Measurements from ENCODE around the gene PHC2. TPM values are rescaled to one million over a fixed set of nuclear protein-coding genes. Genes with fewer than 3 reads are reported as not detected.

Gene PHC2
- total and polyA plus RNA-seq, 8 donors: 70.8 to 140 (median 109) TPM

- no peaks in the 10 kb centered on the region for H3K27me3 ChIP-seq
- 31 to 62% (median 50%) methylated on average over 1 of the region's 1 CpG for WGBS, 5 donors
- DNase-seq: no peak
- H3K4me1 ChIP-seq: peaks cover 19 to 37% (median 26%) of the 10 kb centered on the region in 4 donors
- intact Hi-C loops (cut with DNase I; ENCODE audit: low total_unique reads): loop anchor here (10.0 kb wide), 1 partner anchor 104 kb away; no protein-coding TSS in a partner anchor
- TF ChIP-seq POLR2A (IDR thresholded peaks at IDR 0.05) (no peak), POLR2AphosphoS5 (IDR thresholded peaks at IDR 0.05) (no peak), EP300 (IDR thresholded peaks at IDR 0.05) (no peak), CTCF (IDR thresholded peaks at IDR 0.05) (no peak)
- H3K36me3 ChIP-seq: peaks cover 0 to 7% (median 0%) of the 10 kb centered on the region in 4 donors
- no peak overlapping the region for H3K4me3 ChIP-seq
- no peaks in the 10 kb centered on the region for H3K9me3 ChIP-seq
- no peak overlapping the region for H3K27ac ChIP-seq
These were observed 70.5 kb downstream of the PHC2 start for GRCh38 chr1:33360367-33360766.

GRCh38 chr1:33359931-33360330, 71.0 kb downstream of the PHC2 start:
- TF ChIP-seq EP300 (IDR thresholded peaks at IDR 0.05): no peak
- no peak for TF ChIP-seq CTCF (IDR thresholded peaks at IDR 0.05)
- TF ChIP-seq POLR2AphosphoS5 (IDR thresholded peaks at IDR 0.05): no peak
- no peak for TF ChIP-seq POLR2A (IDR thresholded peaks at IDR 0.05)
- intact Hi-C loops (cut with DNase I; ENCODE audit: low total_unique reads): loop anchor here (10.0 kb wide), 1 partner anchor 105 kb away; no protein-coding TSS in a partner anchor
- no peaks in the 10 kb centered on the region for H3K9me3 ChIP-seq
- peaks cover 0 to 10% (median under 1%) of the 10 kb centered on the region in 4 donors for H3K36me3 ChIP-seq
- no peak for DNase-seq
- H3K27ac ChIP-seq: no peak overlapping the region
- 57 to 79% (median 72%) methylated on average over 2 of the region's 2 CpGs for WGBS, 5 donors
- peaks cover 19 to 33% (median 22%) of the 10 kb centered on the region in 4 donors for H3K4me1 ChIP-seq
- H3K27me3 ChIP-seq: no peaks in the 10 kb centered on the region
- H3K4me3 ChIP-seq: no peak overlapping the region

- H3K36me3 ChIP-seq: peaks cover 1 to 20% (median 10%) of the 10 kb centered on the region in 4 donors
- DNase-seq: no peak
- WGBS, 5 donors: 84 to 93% (median 90%) methylated on average over 3 of the region's 3 CpGs
- no peak overlapping the region for H3K4me3 ChIP-seq
- H3K9me3 ChIP-seq: no peaks in the 10 kb centered on the region
- peaks cover 10 to 23% (median 12%) of the 10 kb centered on the region in 4 donors for H3K4me1 ChIP-seq
- no peak overlapping the region for H3K27ac ChIP-seq
- no peak for TF ChIP-seq EP300 (IDR thresholded peaks at IDR 0.05)
- TF ChIP-seq CTCF (IDR thresholded peaks at IDR 0.05): no peak
- no peak for TF ChIP-seq POLR2AphosphoS5 (IDR thresholded peaks at IDR 0.05)
- no peak for TF ChIP-seq POLR2A (IDR thresholded peaks at IDR 0.05)
- H3K27me3 ChIP-seq: no peaks in the 10 kb centered on the region
- intact Hi-C loops (cut with DNase I; ENCODE audit: low total_unique reads): no loop called here
These were observed 71.9 kb downstream of the PHC2 start for GRCh38 chr1:33358795-33359503.

GRCh38 chr1:33358114-33358794, 72.6 kb downstream of the PHC2 start:
- H3K27ac ChIP-seq: no peak overlapping the region
- 61 to 79% (median 65%) methylated on average over 4 of the region's 4 CpGs for whole genome bisulfite sequencing, 5 donors
- intact Hi-C loops (cut with DNase I; ENCODE audit: low total_unique reads): no loop called here

More at GRCh38 chr1:33358114-33358794, 72.6 kb downstream of the PHC2 start:
- DNase-seq: no peak
- H3K4me1 ChIP-seq: peaks cover 3 to 16% (median 6%) of the 10 kb centered on the region in 4 donors
- H3K9me3 ChIP-seq: no peaks in the 10 kb centered on the region
- peaks cover 3 to 24% (median 13%) of the 10 kb centered on the region in 4 donors for H3K36me3 ChIP-seq
- TF ChIP-seq POLR2AphosphoS5 (IDR thresholded peaks at IDR 0.05): no peak
- TF ChIP-seq CTCF (IDR thresholded peaks at IDR 0.05): no peak
- no peak for TF ChIP-seq POLR2A (IDR thresholded peaks at IDR 0.05)
- TF ChIP-seq EP300 (IDR thresholded peaks at IDR 0.05): no peak
- no peak overlapping the region for H3K4me3 ChIP-seq
- no peaks in the 10 kb centered on the region for H3K27me3 ChIP-seq
